PC-3 (cell line): ENCODE data around the gene LAMA3.

Experiments
- EZH2 ChIP-seq: fragments of 300-600 bp; sonication (generic); IDR thresholded peaks from one replicate; pipeline ENCODE4 v1.6.1; 2017; ENCODE audit warnings: antibody characterized with exemption, mild to moderate bottlenecking, low read length; ENCODE audit not compliant: unreplicated experiment
- EZH2phosphoT487 ChIP-seq: fragments of 300-600 bp; sonication (generic); IDR thresholded peaks from 2 replicates; pipeline ENCODE4 v1.6.1; 2018; ENCODE audit warnings: mild to moderate bottlenecking, antibody characterized with exemption, low read length, borderline replicate concordance
- TF ChIP-seq, protein P1 (sequence below): fragments of 300-600 bp; sonication (generic); conservative IDR thresholded peaks from 2 replicates; pipeline ENCODE4 v1.5.1; 2017; ENCODE audit warnings: antibody characterized with exemption, low read depth, mild to moderate bottlenecking, low read length

GRCh38 chr18:23702606-23703005 is 13.4 kb downstream of the LAMA3 start:
- TF ChIP-seq, protein P1, sequence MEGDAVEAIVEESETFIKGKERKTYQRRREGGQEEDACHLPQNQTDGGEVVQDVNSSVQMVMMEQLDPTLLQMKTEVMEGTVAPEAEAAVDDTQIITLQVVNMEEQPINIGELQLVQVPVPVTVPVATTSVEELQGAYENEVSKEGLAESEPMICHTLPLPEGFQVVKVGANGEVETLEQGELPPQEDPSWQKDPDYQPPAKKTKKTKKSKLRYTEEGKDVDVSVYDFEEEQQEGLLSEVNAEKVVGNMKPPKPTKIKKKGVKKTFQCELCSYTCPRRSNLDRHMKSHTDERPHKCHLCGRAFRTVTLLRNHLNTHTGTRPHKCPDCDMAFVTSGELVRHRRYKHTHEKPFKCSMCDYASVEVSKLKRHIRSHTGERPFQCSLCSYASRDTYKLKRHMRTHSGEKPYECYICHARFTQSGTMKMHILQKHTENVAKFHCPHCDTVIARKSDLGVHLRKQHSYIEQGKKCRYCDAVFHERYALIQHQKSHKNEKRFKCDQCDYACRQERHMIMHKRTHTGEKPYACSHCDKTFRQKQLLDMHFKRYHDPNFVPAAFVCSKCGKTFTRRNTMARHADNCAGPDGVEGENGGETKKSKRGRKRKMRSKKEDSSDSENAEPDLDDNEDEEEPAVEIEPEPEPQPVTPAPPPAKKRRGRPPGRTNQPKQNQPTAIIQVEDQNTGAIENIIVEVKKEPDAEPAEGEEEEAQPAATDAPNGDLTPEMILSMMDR: no peak
- TF ChIP-seq EZH2: no peak
- no peak for TF ChIP-seq EZH2phosphoT487
